ENCODE measurements around the gene CELF5.

CELF5 gene

DNA sequence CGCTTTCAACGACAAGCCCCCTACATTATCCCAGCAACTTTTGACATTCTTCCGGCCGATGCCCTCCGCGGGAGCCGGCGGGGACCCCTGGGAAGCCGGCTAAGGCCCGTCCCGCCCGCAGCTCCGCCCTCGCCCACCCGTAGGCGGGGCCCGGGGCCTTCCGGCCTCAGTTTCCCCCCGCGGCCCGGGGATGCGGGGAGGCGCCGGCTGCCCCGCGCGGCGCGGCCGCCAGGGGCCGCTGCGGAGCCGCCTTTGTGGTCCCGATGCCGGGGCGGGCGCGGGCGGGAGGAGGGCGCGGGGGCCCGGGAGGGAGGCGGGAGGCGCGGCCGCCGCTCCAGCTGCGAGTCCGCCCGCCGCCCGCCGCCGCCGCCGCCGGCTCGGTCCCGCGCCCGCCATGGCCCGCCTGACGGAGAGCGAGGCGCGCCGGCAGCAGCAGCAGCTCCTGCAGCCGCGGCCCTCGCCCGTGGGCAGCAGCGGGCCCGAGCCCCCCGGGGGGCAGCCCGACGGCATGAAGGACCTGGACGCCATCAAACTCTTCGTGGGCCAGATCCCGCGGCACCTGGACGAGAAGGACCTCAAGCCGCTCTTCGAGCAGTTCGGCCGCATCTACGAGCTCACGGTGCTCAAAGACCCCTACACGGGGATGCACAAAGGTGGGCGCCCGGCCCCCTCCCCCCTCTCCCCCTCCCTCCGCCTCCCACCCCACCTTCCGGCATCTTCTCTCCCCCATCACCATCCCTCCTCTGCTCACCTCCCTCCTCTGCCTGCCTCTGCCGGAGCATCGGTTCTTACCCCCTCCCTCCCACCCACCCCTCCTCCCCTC lies at the start of gene CELF5:
Gene CELF5, plus strand, starts transcription at position 316 of the 823 bp plus-strand sequence. Its CDS starts 79 bp downstream, at position 395.
- DNase-seq (ENCODE audit: low read depth), result peak; percentile 43

DNA sequence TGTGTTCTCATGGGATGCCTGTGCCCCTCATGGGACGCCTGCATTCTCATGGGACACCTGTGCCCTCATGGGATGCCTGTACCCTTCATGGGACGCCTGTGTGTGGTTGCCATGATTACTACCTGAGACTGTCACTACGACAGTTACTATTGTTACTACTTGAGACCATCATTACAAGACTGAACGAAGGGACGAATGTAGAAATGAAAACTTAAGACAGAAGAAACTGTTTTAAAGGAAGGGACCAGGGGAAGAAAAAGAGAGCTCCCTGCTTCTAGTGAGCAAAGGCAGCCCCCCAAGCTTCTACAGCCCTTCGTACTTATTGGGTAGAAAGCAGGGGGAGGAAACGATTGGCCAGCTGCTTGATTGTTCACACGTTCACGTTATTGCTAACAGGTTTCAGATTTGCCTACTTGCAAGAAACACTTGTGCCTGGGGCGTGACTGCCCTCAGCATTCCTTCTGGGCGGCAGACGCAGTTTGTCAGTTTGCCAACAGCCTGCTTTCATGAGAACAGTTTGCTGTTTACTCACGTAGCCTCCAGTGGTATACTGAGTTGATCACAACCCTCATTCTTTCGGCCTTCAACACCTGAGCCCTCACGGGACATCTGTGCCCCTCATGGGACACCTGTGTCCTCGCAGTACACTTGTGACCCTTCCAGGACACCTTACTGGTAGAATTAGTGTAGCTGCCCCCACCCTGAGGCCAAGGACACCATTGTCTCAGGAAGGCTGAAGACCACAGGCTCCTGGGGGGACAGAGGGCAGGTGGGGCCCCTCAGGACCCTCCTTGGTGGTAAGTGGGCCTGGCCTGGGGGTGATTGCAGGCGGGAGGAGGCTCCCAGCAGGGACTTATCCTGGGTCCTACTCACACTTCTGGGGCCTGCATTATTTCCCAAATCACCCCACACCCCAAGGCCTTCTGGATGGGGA lies 48.4 kb upstream of the CELF5 start:
- peak; percentile 88 for DNase-seq (ENCODE audit: low read depth)

DNA sequence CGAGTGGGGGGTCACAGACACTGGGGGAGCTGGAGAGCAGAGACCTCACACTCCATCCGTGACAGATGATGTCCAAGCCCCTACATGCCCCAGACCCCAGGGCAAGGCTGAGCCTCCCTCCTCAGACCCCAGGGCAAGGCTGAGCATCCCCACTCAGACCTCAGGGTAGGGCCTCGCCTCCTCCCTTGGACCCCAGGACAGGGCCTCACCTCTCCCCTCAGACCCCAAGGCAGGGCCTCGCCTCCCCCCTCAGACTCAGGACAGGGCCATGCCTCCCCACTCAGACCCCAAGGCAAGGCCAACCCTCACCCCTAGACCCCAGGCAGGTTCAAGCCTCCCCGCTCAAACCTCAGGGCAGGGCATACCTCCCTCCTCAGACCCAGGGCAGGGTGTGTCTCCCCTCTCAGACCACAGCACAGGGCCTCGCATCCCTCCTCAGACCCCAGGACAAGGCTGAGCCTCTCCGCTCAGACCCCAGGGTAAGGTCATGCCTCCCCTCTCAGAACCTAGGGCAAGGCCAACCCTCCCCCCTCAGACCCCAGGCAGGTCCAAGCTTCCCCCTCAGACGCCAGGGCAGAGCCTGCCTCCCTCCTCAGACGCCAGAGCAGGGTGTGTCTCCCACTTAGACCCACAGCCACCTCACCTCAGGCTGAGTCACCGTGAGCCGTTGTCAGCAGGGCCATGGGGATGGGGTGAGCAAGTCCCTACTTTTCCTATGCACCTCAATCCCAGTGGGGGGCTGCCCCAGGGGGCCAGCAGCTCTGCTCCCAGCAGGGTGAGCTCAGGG lies 47.6 kb upstream of the CELF5 start:
- DNase-seq (ENCODE audit: low read depth), result peak; percentile 70

DNA sequence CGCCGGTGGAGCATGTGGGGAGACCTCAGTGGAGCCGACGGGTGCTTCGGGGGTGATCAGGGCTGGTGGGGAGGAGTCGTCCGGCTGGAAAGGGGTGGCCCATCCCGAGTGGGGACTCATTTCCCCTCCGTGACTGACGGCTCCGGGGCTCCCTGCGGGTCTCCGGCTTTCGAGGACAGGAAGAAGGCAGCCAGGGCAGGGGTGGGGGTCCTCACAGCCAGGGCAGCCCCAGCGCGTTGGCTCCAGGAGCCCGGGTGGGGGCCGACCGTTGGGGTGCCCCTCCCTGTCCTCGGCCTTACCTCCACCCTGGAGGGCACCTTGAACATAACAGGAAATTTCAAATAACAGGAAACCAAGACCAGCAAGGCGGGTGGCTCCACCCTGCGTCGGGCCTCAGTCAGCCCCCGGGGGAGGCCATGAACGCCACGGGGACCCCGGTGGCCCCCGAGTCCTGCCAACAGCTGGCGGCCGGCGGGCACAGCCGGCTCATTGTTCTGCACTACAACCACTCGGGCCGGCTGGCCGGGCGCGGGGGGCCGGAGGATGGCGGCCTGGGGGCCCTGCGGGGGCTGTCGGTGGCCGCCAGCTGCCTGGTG lies 46.0 kb upstream of the CELF5 start, which contains the start of gene S1PR4:
Gene S1PR4, plus strand, starts transcription at position 393 of the 596 bp plus-strand sequence. Its CDS starts 24 bp downstream, at position 417.
- DNase-seq (ENCODE audit: low read depth), result no peak

DNA sequence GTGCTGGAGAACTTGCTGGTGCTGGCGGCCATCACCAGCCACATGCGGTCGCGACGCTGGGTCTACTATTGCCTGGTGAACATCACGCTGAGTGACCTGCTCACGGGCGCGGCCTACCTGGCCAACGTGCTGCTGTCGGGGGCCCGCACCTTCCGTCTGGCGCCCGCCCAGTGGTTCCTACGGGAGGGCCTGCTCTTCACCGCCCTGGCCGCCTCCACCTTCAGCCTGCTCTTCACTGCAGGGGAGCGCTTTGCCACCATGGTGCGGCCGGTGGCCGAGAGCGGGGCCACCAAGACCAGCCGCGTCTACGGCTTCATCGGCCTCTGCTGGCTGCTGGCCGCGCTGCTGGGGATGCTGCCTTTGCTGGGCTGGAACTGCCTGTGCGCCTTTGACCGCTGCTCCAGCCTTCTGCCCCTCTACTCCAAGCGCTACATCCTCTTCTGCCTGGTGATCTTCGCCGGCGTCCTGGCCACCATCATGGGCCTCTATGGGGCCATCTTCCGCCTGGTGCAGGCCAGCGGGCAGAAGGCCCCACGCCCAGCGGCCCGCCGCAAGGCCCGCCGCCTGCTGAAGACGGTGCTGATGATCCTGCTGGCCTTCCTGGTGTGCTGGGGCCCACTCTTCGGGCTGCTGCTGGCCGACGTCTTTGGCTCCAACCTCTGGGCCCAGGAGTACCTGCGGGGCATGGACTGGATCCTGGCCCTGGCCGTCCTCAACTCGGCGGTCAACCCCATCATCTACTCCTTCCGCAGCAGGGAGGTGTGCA lies 45.3 kb upstream of the CELF5 start:
- DNase-seq (ENCODE audit: low read depth), result no peak

DNA sequence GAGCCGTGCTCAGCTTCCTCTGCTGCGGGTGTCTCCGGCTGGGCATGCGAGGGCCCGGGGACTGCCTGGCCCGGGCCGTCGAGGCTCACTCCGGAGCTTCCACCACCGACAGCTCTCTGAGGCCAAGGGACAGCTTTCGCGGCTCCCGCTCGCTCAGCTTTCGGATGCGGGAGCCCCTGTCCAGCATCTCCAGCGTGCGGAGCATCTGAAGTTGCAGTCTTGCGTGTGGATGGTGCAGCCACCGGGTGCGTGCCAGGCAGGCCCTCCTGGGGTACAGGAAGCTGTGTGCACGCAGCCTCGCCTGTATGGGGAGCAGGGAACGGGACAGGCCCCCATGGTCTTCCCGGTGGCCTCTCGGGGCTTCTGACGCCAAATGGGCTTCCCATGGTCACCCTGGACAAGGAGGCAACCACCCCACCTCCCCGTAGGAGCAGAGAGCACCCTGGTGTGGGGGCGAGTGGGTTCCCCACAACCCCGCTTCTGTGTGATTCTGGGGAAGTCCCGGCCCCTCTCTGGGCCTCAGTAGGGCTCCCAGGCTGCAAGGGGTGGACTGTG lies 44.6 kb upstream of the CELF5 start:
- no peak for DNase-seq (ENCODE audit: low read depth)

DNA sequence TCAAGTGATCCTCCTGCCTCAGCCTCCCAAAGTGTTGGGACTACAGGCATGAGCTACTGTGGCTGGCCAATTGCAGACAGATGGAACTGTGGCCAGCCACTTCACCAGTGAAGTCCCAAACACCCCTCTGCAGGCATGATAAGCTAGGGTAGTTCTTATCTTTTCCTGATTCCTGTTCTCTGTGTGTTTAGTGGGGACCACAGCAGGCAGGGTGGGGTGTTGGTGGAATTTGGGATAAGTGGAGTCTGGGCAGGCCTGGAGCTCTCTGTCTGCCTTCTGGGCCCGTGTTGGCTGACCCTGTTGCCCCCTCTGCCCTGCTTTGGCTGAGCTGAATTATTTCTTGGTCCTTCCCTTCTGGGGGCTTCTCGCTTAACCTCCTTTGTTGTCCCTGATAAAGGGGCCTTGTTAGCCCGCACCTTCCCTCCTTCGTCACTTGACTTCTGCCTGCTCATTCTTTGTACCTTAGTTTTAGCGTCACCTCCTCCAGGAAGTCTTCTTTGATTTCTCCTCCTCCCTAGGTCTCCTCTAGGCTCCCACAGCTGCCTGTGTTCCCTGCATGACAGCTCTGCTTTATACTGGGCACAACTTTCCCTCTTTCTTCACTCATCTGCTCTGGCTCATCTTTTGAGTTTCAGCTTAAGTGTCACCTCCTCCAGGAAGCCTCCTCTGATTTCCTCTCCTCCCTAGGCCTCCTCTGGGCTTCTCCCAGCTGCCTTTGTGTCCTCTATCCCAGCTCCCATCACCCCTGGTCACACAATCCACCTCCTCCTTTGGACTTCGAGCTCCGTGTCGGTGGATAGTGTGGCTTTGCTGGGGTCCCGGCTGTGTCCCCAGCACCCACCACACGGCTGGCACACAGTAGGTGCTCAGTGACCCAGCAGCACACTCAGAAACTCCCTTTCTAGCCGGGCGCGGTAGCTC lies 40.5 kb upstream of the CELF5 start:
- DNase-seq (ENCODE audit: low read depth), result no peak

DNA sequence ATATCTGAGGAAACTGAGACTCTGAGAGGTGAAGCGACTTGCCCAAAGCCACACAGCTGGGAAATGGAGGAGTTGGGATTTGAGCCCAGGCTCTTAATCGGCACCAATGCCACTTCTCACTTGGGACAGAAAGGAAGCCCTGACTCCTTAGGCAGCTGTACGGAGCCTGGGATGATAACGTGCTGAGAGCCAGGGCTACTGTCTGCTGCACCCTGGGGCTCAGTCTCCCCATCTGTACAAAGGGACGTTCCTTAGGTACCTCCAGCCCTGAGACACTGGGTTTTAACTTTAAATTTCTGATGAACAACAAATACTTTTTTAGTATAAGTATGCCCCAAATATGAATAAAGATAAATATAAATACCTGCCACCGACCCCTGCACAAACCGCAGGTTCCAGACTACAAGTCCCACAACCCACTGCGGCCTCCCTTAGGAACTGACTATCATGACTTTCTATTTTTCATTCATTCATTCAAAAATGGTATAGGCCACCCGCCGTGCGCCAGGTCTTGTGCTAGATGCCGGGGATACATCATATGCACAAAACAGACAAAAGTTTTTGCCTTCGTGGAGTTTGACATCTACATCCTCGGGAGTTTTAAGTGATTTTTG lies 39.5 kb upstream of the CELF5 start:
- DNase-seq (ENCODE audit: low read depth), result no peak

DNA sequence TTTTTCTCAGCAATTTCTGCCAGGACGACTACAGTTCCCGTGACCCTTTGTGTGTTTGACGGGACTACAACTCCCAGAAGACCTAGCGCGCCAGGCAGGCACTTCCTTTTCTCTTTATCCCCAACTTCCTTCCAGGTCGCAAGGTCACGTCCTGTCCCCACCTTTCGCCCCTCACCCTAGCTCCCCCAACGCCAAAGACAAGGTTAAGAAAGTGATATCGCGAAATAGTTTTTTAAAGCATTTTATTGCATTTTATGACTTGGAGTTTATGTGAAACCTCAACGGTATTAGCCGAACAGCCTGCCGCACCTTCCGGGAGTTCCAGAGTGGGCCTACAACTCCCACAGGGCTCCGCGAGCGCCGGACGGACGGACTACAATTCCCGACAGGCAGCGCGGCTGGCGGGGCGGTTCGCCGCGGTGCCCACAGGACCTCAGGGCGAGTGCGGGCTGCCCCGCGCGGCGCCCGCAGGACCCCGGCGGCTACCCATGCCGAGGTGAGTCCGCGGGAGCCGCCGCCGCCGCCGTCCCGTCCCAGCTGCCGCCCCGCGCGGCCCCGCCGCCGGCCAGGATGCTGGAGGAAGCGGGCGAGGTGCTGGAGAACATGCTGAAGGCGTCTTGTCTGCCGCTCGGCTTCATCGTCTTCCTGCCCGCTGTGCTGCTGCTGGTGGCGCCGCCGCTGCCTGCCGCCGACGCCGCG lies 38.9 kb upstream of the CELF5 start, which contains the start of gene NCLN:
Gene NCLN, plus strand, starts transcription at position 470 of the 699 bp plus-strand sequence. Its CDS starts 101 bp downstream, at position 571.
- DNase-seq (ENCODE audit: low read depth), result peak; percentile 95

DNA sequence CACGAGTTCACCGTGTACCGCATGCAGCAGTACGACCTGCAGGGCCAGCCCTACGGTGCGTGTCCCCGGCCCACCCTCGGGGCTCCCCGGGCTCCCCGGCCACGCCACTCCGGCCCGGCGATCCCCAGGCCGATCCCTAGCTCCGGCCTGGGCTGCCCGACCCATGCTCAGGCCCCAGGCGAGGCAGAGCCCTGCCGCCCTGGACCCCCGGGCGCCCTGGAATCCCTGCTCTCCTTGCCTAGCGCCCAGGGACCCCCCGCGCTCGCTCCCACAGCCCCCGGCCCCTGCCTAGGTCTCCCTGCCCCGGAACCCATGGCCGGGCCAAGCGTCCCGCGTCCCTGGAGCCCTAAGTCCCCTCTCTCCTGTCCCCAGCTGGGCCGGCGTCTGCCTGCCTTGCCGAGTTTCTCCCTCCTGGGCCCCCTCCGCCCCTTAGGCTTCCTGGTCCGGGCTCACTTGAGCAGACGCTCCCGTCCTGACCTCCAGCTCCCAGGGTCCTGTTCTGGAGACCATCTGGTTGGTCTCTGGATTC lies 38.2 kb upstream of the CELF5 start:
- peak; percentile 14 for DNase-seq (ENCODE audit: low read depth)

DNA sequence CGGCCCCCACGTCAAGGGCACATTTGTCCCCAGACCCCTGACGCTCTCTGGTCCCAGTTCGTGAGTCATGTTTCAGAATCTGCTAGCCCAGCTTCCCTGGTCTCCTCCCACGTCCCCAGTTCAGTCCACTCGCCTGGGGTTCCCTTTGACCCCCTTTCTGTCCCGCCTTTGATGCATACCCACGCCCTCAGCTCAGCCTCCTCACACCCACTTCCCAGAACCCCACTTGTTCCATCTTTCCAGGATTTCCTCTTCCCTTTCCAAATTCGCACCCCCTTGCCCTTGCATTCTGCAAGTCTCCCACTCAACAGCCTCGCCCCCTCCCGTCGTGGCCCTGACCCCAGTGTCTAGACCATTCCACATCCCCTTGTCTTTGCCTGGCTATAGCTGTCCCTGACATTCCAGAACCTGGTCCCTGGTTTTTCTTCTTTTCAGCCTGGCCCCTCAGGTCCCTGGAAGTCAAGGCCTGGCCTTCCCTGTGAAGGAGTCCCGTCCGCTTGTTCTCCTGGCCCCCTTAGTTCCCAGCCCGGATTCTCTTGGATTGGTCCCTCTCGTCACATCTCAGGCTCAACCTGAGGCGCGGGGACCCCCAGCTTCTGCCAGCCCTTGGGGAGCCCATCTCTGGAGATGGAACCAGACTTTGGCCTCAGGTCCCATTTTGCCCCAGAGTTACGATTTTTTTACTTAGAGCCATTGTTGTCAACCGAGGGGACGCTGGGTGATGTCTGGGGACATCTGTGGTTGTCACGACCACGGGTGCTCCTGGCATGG lies 37.4 kb upstream of the CELF5 start:
- DNase-seq (ENCODE audit: low read depth), result no peak

DNA sequence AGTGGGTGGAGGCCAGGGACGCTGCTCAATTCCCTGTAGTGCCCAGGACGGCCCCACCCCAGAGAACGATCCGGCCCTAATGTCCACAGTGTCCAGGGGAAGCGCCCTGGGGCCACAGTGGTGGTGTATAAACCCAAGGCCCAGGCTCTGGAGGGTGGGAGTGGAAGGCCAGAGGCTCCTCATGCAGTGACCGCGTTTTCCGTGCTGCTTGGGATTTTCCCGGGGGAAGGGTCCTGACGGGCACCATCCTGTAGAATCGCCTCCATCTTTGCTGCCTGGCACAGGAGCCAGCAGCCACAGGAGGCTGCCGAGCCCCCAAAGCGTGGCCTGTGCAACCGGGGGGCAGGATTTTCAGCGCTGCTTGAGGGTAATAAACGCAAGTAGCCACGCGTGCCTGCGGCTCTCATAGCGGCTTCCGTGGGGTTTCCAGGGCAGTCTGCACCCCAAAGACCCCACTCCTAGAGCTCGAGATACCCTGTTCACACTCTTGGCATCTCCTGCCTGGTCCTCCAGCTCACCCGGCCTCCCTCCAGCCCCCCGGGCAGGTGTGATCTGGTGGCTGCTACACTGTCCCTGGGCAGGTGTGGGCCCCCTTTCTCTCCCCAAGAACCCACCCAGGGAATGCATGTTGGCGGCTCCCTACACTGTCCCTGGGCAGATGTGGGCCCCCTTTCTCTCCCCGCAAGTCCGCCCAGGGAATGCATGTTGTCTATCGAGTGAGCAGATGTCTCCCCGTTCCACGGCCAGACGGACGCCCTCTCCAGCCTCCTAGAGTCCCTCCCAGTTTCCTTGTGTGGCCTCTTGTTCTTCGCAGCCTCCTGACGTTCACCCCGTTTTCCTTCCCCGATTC lies 36.6 kb upstream of the CELF5 start:
- no peak for DNase-seq (ENCODE audit: low read depth)

DNA sequence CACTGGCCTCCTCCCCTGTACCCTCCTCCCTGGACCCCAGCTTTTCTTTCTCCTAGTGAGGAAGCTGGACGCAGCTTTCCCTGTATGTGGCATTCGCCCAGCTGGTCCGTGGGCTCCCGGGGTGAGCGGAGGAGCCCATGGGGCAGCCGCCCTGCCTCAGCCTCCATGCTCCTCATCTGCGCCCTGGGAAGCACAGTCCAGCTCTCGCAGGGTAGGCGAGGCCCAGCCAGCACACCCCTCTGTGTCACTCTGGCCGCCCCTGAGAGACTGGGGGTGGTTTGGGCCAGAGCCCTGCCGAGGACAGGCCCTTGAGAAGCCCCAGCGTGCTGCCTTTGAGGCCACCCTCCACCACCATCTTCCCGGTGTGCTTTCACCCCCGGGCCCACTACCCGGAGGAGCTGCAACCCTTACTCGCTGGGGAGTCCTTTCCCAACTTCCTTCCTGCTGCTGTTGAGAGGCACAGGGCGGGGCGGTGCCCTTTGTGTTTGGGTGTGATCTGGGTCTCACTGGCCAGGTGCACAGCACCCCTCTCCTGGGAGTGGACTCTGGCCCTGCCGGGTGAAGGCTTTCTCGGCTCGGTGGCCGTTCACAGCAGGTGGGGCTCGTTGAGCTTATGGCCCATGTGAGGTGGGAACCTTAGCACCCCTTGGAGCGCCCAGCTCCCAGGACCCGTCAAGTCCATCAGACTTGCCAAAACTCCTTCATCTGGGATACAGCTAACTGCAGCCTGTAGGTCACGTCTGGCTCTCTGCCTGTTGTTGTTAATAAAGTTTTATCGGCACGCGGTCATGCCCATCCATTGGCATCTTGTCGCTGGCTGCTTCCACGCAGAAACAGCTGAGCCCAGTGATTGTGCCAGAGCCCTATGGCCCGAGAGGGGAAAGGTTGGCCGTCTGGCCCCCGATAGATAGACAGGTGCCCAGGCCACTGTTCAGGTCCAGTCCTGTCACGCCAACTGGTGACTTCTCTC lies 35.5 kb upstream of the CELF5 start:
- DNase-seq (ENCODE audit: low read depth), result no peak

DNA sequence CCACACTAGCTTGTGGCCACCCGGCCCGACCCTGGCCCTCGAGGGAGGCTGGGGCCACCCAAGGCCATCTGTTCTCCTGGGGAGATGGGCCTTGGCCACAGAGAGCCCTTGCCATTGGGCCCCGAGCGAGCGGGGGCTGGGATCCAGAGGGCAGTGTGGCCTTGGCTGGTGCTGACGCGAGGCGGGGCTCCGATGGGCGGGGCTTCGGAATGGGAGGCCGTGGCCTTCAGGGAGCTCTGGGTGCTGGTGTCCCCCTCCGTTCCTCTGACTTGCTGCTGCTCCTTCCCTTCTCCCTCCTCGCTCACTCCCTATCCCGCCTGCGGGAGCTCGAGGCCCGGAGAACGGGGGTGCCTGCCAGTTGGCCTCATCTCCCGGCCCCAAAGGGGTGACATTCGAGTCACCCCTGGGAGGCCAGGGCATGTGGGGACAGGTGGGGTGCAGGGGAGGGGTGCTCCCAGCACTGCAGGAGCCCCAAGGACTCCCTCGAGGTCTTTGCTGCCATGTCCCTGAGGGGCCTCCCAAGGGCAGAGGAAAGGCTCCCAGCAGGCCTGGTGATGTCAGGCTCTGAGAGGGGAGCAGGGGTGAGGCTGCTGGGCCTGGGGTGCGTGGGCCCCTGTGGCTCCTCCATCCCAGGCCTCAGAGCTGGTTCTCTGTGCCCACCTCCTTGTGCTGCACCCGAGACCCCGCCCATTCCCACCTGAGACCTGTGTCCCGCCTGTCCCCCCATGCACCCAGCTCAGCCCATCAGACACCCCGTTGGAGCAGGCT lies 34.6 kb upstream of the CELF5 start:
- DNase-seq (ENCODE audit: low read depth), result no peak

Data from EH (cell line).